Esophagus (tissue), 2 donors: ENCODE measurements around the gene SAXO2. TPM values are rescaled to one million over a fixed set of nuclear protein-coding genes. Genes with fewer than 3 reads are reported as not detected.
"Not testable (repeated sequence)": the region's sequence is repeated elsewhere in the genome, so short reads cannot be mapped to it uniquely, and the experiment has no call there.

Source experiments
- H3K27ac ChIP-seq, 2 donors: one replicate each; pipeline ENCODE4 v1.5.1; 2013; ENCODE audit warnings: low read depth in 2 of 2, mild to moderate bottlenecking in 2 of 2, inconsistent platforms in 1 of 2, low read length in 1 of 2, moderate library complexity in 1 of 2
- H3K27me3 ChIP-seq, 2 donors: one replicate each; pipeline ENCODE4 v1.6.1; 2013; ENCODE audit warnings: low read length in 2 of 2, control low read depth in 1 of 2, mild to moderate bottlenecking in 1 of 2; ENCODE audit not compliant: insufficient read depth in 2 of 2, control insufficient read depth in 1 of 2
- H3K36me3 ChIP-seq, 2 donors: one replicate each; pipeline ENCODE4 v1.6.1; 2013; ENCODE audit warnings: low read length in 1 of 2; ENCODE audit not compliant: control insufficient read depth in 2 of 2, insufficient read depth in 2 of 2
- H3K4me1 ChIP-seq, 2 donors: one replicate each; pipeline ENCODE4 v1.6.1; 2013; ENCODE audit warnings: low read length in 1 of 2; ENCODE audit not compliant: control insufficient read depth in 2 of 2, insufficient read depth in 2 of 2
- H3K4me3 ChIP-seq, 2 donors: one replicate each; pipeline ENCODE4 v1.5.1; 2013; ENCODE audit warnings: low read length in 2 of 2, mild to moderate bottlenecking in 2 of 2, low read depth in 1 of 2, moderate library complexity in 1 of 2
- H3K9me3 ChIP-seq, 2 donors: one replicate each; pipeline ENCODE4 v1.6.1; 2013; ENCODE audit warnings: mild to moderate bottlenecking in 2 of 2, low read depth in 1 of 2, low read length in 1 of 2, moderate library complexity in 1 of 2; ENCODE audit not compliant: control insufficient read depth in 2 of 2, insufficient read depth in 1 of 2
- WGBS, 2 donors: extraction: QIAGEN DNeasy Blood & Tissue Kit; methylation state at CpG; one replicate each; pipeline ENCODE4 v1.1.7; 2013; 5-methylcytosine and 5-hydroxymethylcytosine counted together
- polyA plus RNA-seq, 2 donors: library from polyadenylated mRNA; stranded (reverse); fragments of 200-250 nt; gene quantifications; one replicate each; pipeline ENCODE4 v1.2.3, GENCODE V29; 2013
- donor health status: healthy with polysubstance abuse.
- donor health status: Bipolar disorder and iron deficiency.

The SAXO2 gene
- polyA plus RNA-seq, 2 donors = 0.47 to 2.3 TPM

- H3K36me3 ChIP-seq, H3K4me3 ChIP-seq, H3K4me1 ChIP-seq, H3K27ac ChIP-seq, H3K9me3 ChIP-seq, H3K27me3 ChIP-seq: not testable (repeated sequence)
- 68 to 82% methylated on average over 7 of the region's 7 CpGs for WGBS, 2 donors
Measured at GRCh38 chr15:82317516-82317915, 54.9 kb downstream of the SAXO2 start.

GRCh38 chr15:82318281-82318680, 55.7 kb downstream of the SAXO2 start:
- H3K27me3 ChIP-seq, H3K4me1 ChIP-seq: not testable (repeated sequence)
- WGBS, 2 donors = 91 to 92% methylated on average over 8 of the region's 8 CpGs

DNA sequence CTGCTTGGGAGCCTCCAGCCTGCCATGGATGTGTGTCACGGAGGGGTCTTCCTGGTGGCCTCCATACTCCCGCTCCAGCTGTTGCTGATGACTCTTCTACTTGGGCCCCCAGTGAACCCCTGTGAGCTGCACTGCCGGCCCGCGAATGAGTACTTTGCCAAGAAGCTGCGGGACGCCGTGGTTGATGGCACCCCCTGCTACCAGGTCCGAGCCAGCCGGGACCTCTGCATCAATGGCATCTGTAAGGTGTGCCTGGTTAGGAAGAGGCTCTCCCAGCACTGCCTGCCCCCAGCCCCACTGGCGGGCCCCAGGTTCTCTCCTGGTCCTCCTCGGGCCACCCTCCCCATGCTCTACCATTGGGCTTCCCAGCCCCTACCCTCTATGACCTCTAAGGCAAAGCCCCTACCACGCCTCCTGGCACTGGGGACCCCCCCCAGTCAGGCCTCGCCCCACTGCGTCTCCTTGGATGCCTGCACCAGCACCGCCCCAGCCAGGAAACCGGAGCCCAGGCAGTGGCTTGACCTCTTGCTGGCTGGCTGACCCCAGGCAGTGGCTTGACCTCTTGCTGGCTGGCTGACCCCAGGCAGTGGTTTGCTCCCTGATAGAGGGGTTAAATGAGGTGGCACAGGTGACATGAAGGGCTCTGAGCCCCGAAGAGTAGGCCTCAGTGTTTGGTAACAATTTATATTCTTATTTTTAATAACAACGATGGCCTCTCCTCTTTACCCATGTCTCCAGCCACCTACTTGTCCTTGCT, 57.1 kb downstream of the SAXO2 start:
- H3K4me3 ChIP-seq, H3K9me3 ChIP-seq, H3K27me3 ChIP-seq, H3K4me1 ChIP-seq, H3K27ac ChIP-seq, H3K36me3 ChIP-seq: not testable (repeated sequence)
- WGBS, 2 donors = 89% methylated on average over 15 to 16 of the region's 19 CpGs

More at GRCh38 chr15:82318281-82318680, 55.7 kb downstream of the SAXO2 start:
- not testable (repeated sequence) for H3K36me3 ChIP-seq, H3K27ac ChIP-seq, H3K4me3 ChIP-seq, H3K9me3 ChIP-seq

DNA sequence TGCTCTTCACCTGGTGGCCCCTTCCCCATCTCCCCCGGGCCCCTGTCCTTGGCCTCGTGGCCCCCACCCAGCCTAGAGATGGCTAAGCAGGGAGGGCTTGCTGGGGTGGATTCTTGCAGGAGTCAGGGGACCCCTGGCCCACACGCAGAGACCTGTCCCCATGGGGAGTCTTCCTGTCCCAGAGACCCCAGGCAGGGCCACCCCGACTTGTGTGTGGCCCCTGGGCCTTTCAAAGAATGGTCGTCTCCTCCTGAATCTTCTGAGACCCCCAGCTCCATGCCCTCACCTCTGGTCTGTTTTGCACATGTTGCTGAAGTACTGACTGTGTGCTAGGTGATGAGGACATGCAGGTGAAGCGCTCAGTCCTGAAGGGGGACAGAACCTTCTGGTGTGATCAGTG, 58.2 kb downstream of the SAXO2 start:
- not testable (repeated sequence) for H3K27ac ChIP-seq, H3K4me1 ChIP-seq, H3K36me3 ChIP-seq, H3K4me3 ChIP-seq, H3K9me3 ChIP-seq, H3K27me3 ChIP-seq
- 67% methylated on average over 3 of the region's 6 CpGs; no CpG with 5 or more reads in 1 of the 2 donors for WGBS, 2 donors

- H3K27ac ChIP-seq, H3K27me3 ChIP-seq, H3K36me3 ChIP-seq, H3K9me3 ChIP-seq, H3K4me1 ChIP-seq, H3K4me3 ChIP-seq: not testable (repeated sequence)
- 78% methylated on average over 5 of the region's 10 CpGs; no CpG with 5 or more reads in 1 of the 2 donors for WGBS, 2 donors
Measured at GRCh38 chr15:82322488-82322887, 59.9 kb downstream of the SAXO2 start.

- 52 to 63% methylated on average over 6 of the region's 6 CpGs for WGBS, 2 donors
- H3K27ac ChIP-seq = not testable (repeated sequence)
Measured at GRCh38 chr15:82324831-82325230, 62.2 kb downstream of the SAXO2 start.

DNA sequence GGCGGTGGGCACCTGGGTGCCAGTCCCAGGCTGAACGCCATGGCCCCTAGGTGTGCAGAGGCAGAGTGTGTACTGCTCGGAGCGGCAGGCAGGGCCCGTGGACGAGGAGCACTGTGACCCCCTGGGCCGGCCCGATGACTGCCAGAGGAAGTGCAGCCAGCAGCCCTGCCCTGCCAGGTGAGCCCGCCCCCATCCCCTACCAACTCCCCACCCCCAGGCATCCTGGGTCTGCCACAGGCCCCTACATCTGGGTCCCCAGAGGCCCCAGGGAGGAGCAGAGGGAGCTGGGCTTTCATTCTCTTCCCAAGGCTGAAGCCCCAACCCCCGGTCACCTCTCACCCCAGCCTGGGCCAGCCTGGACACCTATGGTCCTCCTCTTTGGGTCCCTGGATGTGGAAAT, 63.0 kb downstream of the SAXO2 start:
- not testable (repeated sequence) for H3K4me3 ChIP-seq, H3K27ac ChIP-seq, H3K36me3 ChIP-seq, H3K4me1 ChIP-seq, H3K9me3 ChIP-seq, H3K27me3 ChIP-seq
- WGBS, 2 donors = 86 to 100% methylated on average over 2 to 10 of the region's 10 CpGs

More at GRCh38 chr15:82324831-82325230, 62.2 kb downstream of the SAXO2 start:
- not testable (repeated sequence) for H3K4me1 ChIP-seq, H3K36me3 ChIP-seq, H3K9me3 ChIP-seq, H3K4me3 ChIP-seq, H3K27me3 ChIP-seq

DNA sequence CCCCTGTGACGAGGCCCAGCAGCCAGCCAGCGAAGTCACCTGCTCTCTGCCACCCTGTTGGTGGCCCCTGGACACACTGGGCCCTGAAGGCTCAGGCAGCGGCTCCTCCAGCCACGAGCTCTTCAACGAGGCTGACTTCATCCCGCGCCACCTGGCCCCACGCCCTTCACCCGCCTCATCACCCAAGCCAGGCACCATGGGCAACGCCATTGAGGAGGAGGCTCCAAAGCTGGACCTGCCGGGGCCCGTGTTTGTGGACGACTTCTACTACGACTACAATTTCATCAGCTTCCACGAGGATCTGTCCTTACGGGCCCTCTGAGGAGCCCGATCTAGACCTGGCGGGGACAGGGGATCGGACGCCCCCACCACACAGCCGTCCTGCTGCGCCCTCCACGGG, 64.3 kb downstream of the SAXO2 start:
- not testable (repeated sequence) for H3K27me3 ChIP-seq, H3K27ac ChIP-seq, H3K9me3 ChIP-seq, H3K36me3 ChIP-seq, H3K4me1 ChIP-seq, H3K4me3 ChIP-seq
- 79 to 84% methylated on average over 14 to 23 of the region's 23 CpGs for WGBS, 2 donors

- H3K9me3 ChIP-seq, H3K4me3 ChIP-seq, H3K4me1 ChIP-seq, H3K27me3 ChIP-seq, H3K27ac ChIP-seq, H3K36me3 ChIP-seq: not testable (repeated sequence)
- WGBS, 2 donors = 76 to 84% methylated on average over 6 to 8 of the region's 10 CpGs
Measured at GRCh38 chr15:82327372-82327771, 64.8 kb downstream of the SAXO2 start.

GRCh38 chr15:82329039-82329438, 66.4 kb downstream of the SAXO2 start:
- H3K4me1 ChIP-seq, H3K4me3 ChIP-seq, H3K27me3 ChIP-seq, H3K27ac ChIP-seq, H3K9me3 ChIP-seq, H3K36me3 ChIP-seq: not testable (repeated sequence)
- 36% methylated on average over 5 of the region's 13 CpGs; no CpG with 5 or more reads in 1 of the 2 donors for WGBS, 2 donors
